GM12873 (cell line): ENCODE data around the gene GFOD1.

ENCODE experiments used
- TF ChIP-seq, protein P1 (sequence below): IDR thresholded peaks from 2 replicates; pipeline ENCODE4 v1.5.1; 2012; ENCODE audit warnings: low read depth, mild to moderate bottlenecking, moderate library complexity, low read length, control low read depth; ENCODE audit not compliant: insufficient read depth; ENCODE audit errors: missing control alignments

GFOD1 gene

DNA sequence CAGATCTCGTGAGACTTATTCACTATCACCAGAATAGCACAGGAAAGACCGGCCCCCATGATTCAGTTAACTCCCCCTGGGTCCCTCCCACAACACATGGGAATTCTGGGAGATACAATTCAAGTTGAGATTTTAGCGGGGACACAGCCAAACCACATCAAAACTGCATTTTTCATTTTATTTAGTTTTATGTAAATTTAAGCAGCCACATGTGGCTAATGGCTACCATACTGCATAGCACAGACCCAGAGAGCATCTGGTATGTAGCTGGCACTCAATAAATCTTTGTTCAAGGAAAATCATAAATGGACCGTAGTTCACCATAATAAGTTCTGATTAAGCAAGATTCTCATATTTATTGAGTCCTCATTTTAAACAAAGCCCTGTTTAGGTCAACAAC lies 15.3 kb downstream of the GFOD1 start:
- TF ChIP-seq, protein P1, sequence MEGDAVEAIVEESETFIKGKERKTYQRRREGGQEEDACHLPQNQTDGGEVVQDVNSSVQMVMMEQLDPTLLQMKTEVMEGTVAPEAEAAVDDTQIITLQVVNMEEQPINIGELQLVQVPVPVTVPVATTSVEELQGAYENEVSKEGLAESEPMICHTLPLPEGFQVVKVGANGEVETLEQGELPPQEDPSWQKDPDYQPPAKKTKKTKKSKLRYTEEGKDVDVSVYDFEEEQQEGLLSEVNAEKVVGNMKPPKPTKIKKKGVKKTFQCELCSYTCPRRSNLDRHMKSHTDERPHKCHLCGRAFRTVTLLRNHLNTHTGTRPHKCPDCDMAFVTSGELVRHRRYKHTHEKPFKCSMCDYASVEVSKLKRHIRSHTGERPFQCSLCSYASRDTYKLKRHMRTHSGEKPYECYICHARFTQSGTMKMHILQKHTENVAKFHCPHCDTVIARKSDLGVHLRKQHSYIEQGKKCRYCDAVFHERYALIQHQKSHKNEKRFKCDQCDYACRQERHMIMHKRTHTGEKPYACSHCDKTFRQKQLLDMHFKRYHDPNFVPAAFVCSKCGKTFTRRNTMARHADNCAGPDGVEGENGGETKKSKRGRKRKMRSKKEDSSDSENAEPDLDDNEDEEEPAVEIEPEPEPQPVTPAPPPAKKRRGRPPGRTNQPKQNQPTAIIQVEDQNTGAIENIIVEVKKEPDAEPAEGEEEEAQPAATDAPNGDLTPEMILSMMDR, result no peak

DNA sequence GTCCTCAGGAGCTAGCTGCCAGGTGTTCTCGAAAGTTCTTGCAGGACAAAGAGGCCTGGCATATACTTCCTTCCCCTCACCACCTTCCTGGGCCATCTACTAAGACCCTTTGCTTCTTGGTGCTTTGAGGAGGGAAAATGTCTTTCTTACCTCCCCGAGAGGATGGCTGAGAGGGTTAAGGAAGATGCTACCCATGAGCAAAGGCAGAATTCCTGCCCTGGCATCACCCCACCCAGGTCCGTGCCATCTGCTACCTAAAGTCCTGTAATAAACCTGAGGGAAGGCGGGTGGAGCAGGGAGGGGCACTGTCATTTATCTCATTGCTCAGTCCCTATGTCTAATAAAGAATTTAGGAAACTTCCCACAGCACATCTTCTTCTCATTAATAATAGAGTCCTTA lies 16.2 kb downstream of the GFOD1 start:
- TF ChIP-seq, protein P1, result no peak

DNA sequence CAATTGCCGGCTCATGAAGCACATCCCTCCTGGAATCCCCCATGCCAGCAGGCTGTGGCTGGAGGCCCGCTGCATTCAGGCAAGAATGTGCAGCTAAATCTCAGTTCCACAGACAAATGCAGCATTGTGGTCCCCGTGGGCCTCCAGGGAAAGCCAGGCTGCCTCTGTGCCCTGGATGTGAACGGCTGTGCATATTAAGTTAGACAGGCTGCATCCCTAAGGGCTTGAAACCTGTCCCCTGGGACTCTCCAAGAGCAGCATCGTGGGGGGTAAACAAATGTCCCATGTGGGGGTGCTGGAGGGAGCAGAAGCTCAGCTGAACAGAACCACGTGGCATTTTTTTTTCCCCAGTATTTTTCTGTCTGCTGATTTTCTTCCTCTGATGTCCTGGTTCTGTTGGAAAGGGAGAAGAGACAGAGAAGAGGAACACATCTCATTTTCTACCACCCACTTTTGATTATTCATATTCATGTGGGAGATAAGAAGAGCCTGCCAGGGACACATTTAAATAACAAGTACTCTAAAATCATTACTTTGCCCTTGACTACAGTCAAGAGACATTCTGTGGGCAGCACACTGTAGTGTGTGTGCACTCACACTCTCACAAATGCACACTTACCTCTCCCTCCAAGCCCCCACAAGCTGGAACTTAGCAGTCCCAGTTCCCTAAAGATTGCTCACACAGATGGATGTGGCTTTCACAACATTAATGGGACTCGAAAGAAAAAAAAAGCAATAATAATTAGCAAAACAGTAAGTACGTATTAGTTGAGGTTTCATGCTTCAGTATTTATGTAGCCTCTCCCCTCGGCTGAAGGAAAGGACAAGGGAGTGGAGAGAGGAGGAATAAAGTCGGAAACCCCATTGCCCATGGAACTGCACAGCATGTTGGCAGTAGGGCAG lies 16.9 kb downstream of the GFOD1 start:
- TF ChIP-seq, protein P1, result no peak

DNA sequence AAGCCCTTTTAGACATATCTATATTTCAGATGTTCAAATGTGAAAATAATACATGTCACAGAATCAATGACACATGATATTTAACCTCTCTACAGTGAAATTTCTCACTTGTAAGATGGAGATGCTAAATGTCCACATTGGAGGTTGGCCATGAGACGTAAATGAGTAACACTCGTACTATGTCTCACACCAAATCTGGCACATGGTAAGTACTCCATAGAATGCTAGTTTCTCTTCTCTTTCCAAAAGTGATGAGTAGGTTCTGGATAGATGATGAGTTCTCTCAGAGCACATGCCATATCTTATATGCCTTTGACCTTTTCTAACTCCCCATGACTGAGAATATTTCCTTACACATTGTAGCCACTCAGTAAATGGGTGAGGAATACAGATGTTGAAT lies 17.7 kb downstream of the GFOD1 start:
- TF ChIP-seq, protein P1, result no peak

DNA sequence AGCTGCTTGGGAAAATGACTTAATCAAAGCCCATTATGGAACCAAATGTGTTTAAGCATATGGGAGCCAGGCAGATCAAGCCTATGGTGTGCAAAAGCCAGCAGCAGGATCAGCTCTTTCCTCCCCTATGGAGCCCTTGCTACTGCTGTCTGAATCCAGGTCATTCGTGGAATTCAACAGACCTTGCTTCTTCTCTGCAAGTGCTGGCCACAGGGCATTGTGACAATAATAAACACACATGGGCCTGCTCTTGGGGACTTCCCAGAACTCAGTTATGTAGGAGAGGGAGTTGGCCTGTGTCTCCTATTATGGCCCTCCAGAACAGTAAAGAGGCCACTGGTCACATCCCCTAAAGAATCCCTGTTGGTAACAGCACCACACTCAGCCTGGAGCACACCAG lies 18.6 kb downstream of the GFOD1 start:
- TF ChIP-seq, protein P1, result no peak

DNA sequence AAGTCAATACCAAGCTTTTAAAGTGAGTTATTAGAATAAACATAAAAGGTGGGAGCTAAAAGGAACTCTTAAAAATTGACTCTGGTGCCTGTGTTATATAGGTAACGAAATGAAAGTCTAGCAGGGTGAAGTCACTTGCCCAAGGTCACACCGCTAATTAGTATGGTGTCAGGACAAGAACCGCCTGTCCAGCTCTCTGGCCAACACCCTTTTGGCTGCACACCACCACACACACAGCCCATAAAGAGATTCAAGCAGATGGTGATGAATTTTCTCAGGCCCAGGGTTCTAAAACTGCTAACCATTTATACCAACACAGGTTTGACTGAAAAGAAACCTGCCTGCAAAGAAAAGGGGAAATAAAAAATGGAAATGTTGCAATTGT lies 20.2 kb downstream of the GFOD1 start:
- TF ChIP-seq, protein P1, result no peak

DNA sequence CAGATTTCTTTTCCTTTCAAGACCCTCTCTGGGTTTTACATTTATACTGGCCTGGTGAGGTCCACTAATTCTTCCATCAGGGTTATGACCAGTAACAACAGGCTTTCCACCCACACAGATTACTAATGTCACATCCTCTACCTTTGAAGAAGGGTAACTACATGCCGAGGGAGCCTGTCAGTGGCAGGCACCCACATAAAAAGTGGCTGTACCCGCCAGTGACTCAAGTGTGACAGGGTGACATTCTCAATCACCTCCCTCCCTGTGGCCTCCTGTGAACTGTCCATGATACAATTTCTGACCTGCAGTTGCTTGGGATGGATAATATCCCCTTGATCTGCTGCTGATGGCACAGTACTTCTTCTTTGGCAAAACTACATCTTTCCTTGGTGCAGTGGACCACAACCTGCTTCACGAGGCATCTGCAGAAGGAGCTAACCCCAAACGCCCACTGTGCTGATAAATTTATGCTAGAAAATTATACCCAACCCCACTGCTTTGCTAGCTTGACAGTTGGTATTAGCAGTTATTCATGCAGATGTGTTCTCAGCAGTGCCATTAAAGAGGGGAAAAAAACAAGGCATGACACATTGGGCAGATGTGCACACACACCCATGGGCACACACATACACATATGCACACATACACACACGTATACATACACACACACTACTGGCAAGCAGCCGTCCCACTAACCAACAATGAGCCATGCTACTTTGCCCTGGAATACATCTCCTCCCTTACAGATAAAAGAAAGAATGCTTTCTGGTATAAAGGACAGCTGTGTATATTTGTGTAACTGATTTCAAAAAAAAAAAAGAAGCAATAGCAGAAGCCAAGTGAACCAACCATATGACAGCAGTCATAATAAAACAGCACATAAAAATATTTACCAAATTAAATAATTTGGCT lies 20.8 kb downstream of the GFOD1 start:
- TF ChIP-seq, protein P1, result no peak
